Ovary (tissue), 3 donors: ENCODE data around the gene TBX4.

Experiments used
- CTCF ChIP-seq, 3 donors: fragments of 450-650 bp in 2 of 3; fragments of 200-600 bp in 1 of 3; IDR thresholded peaks; one replicate each; pipeline versions ENCODE4 v1.5.1 to v1.8.0; 2016 to 2022; ENCODE audit warnings: antibody characterized with exemption in 3 of 3, mild to moderate bottlenecking in 1 of 3
- EP300 ChIP-seq: sonication (generic); formaldehyde crosslinking; IDR thresholded peaks from one replicate; pipeline ENCODE4 v1.6.1; 2017; ENCODE audit warnings: antibody characterized with exemption
- donor health status: DM: no; HTN: no; CAD: no.

DNA sequence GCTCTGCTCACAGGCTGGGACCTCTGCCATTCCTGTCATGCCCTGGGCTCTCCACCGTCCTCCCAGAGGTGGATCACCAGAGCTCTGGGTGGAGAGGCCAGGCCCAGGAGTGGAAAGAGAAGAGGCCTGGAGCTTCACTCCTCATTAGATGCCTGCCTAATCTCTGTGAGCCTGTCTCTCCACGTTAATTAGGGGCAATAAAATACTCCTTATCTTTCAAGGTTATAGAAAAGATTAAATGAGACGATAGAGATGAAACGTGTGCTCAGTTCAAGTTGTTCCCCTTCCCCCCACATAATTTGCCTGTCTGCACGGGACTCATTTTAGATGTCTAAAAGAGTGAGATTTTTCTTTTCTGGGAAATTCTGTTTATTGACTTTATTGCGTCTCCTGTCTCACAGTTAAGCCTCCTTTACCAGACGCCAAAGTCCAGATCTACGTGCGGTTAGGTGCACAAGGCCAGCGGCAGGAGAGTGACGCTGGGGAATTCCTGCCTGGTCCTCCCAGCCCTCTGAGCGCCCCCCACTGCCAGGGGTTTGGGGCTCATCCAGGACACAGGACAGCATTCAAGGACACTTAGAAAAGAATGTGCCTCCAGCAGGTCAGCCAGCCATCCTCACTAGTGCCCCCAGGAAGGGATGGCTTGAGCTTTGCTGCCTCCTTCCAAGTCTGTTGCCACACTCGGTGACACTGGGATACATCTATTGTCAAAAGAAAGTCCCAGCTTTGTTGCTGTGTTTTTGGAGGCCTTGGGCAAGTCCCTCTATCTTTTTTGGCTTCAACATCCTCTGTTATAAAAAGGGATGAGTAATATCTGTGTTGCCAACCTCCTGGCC is 42.3 kb downstream of the TBX4 start:
- TF ChIP-seq CTCF (IDR thresholded peaks at IDR 0.05) (no peak), EP300 (no peak)
